ENCODE results near the gene TMEFF2.
"Not testable (repeated sequence)": the region's sequence is repeated elsewhere in the genome, so short reads cannot be mapped to it uniquely, and the experiment has no call there.

Gene TMEFF2

DNA sequence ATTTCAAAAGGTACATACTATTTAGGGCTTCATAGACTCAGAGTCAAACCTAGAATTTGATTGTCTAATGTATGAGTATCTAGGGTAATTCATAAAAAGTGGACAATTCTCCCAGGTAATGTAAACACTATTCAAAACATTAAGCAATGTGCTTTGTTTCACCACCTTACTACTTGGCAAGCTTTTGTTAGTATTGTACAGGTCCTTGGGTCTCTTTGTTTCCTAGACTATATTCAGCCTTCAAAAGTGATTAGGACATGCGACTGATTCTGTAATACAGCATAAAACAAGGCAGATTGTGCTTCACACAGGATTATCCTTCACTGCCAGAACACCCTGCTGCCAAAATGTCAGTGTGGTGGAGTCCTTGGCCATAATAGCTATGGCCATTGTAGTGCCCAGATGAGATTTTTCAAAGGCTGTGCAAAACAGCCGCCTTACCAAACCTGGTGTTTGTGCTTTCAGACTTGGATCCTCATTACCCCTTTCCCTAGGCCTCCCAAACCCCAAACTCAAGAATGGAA is 257.8 kb downstream of the TMEFF2 start:
- no peak for DNase-seq (ENCODE audit: low read depth in 2 of 2, low spot score in 1 of 2)

DNA sequence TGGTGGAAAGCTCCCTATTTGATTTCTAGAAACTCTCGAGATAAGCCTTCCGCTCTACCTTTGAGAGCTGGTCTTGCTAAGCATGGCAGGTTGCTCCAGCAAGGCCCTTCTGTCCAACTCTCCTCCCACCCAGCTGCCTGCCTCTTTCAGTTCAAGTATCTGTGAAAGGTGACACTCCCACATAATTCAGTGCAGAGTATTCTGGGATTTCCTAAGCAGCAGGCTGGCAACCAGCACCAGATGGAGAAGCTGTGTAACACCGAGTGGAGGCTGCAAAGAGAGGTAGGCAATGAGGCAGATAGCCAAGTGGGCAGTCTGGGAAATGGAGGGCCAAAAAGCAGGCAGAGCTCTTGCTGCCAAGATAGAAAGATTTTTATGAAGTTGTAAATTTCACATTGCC is 259.5 kb downstream of the TMEFF2 start:
- no peak for DNase-seq (ENCODE audit: low read depth in 2 of 2, low spot score in 1 of 2)

DNA sequence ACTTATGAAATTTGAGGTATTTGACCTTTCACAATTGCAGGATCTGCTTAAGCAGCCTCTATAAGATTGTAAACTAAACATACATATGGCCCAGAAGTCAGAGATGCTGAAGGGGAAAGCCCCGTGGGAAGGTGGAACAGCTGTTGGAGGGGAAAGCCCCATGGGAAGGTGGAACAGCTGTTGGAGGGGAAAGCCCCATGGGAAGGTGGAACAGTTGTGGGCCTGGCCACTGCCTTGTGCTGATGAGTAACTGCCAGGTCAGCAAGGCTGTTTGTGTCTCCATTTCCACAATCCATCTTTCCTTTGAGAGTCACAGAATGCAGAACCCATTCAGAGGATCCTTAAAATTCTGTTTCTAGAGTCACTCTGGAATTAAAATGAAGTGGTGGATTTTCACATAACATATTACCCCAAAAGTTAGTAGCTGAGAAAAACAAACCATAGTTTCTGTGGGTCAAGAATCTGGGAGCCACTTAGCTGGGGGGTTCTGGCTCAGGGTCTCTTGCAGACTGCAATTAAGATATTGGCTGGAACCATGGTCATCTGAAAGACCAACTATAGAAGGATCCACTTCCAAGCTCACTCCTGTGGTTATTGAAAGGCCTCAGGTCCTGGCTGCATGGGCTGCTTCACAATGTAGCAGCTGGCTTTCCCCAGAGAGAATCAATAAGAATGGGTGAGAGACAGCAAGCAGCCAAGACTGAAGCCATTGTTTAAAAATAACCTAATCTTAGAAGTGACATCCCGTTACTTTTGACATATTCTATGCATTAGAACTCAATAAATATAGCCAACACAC is 261.2 kb downstream of the TMEFF2 start:
- DNase-seq (ENCODE audit: low read depth in 2 of 2, low spot score in 1 of 2): no peak

DNA sequence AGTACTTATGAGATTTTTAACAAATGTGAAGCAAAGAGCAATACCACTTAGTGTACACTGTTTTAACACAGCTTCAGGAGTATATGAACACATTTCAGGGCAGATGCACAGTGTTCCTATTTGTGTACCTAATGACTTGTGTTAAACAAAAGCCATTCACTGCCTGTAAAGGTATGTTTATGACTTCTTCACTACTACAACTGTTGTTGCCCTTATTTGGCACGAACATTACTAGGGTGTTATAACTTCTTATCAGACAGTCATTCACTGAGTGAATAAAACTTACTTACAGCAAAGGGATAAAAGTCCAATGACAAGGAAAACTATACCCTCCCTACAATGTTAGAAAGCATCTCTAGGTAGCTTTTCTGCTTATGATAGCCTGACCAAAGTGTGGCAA is 262.4 kb downstream of the TMEFF2 start:
- no peak for DNase-seq (ENCODE audit: low read depth in 2 of 2, low spot score in 1 of 2)

DNA sequence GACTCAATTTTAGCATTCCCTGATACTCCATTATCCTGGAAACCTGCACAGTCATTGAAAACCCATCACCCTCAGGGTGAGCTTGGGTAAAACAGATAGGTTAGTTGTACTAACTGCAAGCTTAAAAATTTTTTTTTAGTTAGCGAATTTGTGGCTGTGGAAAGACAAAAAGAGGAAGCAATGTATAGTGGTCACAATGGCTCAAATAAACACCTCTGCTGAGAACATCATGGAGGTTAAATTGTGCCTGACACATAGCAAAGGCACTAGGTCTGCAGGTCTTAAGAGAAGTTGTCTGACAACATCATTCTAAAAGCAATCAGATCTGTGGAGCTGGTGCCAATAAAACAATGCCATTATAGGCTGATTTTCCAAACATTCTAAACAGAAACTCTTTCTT is 263.4 kb downstream of the TMEFF2 start:
- no peak for DNase-seq (ENCODE audit: low read depth in 2 of 2, low spot score in 1 of 2)

DNA sequence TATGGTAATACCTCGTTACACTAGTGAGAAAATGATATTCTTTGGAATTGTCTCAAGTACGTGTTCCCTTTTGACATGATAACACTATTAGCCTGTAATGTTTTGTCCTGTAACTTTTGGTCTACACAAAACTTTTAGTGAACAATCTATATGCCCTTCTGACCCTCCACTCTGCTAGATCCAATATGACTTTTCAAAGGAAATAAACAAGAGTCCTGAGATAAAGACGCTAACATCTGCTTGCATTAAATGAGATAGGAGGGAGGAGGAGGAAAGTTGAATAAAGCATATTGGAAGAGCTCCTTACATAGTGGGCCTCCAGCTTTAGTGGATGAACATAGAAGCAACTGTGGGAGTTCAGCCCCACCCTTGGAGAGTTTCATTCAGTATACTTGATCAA is 264.5 kb downstream of the TMEFF2 start:
- DNase-seq (ENCODE audit: low read depth in 2 of 2, low spot score in 1 of 2): no peak

DNA sequence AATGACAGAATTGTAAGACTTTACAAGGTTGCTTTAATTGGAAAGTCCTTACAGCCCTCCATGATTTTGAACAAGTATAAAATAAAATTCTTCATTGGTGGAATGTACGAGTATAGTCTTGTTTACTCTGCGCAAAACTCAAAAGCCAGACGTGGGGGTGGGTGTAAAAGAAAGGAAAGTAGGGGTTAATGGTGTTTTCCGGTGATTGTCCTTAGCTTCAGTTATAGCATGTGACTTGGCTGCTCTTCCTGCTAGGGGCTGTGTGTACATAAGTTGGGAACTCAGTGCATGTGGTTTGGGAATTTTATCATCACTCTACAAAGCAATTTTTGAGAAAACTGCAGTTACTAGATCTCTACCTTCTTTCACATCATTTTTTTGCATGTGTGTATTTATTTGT is 265.4 kb downstream of the TMEFF2 start:
- DNase-seq (ENCODE audit: low read depth in 2 of 2, low spot score in 1 of 2): no peak

DNA sequence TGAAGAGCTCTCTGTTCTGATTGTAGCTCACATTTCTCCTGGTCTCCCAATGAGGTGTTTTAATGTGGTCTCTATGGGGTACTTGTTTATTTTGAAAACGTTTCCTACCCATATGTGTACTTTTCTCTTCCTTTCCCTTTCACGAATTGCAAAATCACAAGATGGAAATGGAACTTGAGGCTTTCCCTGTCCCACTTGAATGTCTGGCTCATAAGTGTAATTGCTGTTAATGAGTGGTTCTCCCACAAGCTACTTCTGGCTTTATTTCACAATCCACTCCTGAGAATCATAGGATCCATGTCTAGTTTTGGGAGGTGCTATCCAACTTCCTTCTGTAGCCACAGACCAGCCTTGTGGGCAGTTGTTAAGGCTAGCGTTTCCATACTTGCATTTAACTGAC is 266.7 kb downstream of the TMEFF2 start:
- DNase-seq (ENCODE audit: low read depth in 2 of 2, low spot score in 1 of 2): no peak

DNA sequence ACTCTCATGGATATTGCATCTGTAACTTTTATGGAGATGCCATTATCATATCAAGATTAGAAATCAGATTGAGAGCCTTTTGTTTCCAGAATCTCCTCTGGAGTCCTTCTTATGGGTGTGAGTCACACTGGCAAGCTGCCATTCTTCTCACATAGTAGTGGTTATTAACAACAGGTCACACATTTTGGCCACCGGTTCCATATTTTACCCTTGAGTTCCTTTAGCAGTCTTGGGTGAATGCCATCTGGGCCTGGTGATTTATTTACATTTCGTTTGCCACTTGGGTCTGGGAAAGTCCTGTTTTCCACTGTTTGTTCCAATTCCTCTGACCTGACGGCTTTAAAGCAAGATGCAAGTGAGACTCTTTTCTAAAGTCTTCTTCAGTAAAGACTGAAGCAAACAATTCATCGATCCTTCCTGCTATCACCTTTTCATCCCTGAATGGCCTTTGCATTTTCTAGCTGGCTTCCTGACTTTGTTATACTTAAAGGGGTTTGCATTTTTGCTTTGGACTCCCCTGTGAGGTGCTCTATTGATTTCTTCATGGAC is 267.3 kb downstream of the TMEFF2 start:
- DNase-seq (ENCODE audit: low read depth in 2 of 2, low spot score in 1 of 2): no peak

DNA sequence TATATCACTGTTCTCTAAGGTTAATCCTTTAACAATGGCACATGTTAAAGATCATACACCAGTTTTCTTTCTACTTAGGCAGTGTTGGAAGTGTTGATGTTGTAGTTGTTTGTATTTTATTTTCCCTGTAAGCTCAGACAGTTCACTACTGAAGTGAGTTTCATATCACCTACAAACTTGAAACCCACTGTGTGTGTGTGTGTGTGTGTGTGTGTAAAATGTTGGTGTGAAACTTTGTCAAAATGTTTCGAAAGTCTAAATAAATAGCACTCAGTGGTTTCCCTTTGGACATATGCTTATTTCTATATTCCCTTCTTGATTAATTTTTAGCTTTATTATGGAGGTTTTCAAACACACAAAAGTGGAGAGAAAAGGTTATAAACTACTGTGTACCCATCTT is 268.1 kb downstream of the TMEFF2 start:
- no peak for DNase-seq (ENCODE audit: low read depth in 2 of 2, low spot score in 1 of 2)

DNA sequence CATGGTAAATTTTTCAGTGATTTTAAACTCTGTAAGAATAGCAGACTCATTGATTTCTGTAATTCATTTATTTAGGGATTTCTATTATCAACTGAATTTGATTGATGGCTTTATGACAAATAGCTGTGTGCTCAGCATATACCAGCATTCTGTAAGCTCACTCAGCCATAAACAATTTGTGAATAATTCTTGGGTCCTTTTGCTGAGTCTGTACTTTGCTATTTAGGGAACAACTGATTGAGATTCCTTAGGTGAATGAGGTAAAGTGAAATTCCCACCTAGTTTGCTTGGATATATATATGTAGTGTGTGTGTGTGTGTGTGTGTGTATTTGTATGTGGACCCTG is 271.1 kb downstream of the TMEFF2 start:
- no peak for DNase-seq (ENCODE audit: low read depth in 2 of 2, low spot score in 1 of 2)

DNA sequence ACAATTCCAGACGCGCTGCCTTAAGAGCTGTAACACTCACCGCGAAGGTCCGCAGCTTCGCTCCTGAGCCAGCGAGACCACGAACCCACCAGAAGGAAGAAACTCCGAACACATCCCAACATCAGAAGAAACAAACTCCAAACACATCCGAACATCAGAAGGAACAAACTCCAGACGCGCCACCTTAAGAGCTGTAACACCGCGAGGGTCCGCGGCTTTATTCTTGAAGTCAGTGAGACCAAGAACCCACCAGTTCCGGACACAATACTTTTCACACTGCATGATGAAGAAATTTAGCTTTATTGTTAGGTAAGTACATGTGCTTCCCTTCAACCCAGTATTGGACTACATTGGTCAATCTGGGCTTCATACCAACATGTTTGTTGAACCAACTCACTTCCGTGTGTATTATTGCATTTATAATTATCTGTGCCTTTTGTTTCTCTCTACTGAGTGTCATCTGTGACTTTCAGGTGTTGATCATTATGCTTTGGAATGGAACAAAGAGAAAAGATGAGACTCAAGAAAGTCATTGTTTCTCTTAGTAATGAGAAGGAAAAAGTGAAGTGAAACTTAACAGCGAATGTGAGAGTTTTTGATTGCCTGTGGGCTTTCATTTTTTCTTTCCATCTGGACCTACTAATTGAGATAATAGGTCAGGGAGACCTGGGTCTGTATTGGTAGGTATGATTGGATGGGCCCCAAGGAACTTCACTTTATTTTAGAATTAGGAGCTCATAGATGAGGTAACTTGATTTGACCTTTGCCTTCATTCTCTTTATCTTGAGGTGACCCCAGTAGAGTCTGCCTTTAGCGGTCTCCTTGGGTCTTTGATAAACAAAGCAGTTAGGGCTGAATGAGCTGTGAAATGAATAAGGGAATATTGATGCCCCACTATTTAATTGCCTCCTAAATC is 271.7 kb downstream of the TMEFF2 start:
- no peak for DNase-seq (ENCODE audit: low read depth in 2 of 2, low spot score in 1 of 2)

DNA sequence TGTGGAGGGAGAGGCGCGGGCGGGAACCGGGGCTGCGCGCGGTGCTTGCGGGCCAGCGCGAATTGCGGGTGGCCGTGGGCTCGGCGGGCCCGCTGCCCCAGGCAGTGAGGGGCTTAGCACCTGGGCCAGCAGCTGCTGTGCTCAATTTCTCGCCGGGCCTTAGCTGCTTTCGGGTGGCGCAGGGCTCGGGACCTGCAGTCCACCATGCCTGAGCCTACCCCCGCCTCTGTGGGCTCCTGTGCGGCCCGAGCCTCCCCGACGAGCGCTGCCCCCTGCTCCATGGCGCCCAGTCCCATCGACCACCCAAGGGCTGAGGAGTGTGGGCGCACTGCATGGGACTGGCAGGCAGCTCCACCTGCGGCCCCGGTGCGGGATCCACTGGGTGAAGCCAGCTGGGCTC is 273.1 kb downstream of the TMEFF2 start:
- not testable (repeated sequence) for DNase-seq (ENCODE audit: low read depth in 2 of 2, low spot score in 1 of 2)

DNA sequence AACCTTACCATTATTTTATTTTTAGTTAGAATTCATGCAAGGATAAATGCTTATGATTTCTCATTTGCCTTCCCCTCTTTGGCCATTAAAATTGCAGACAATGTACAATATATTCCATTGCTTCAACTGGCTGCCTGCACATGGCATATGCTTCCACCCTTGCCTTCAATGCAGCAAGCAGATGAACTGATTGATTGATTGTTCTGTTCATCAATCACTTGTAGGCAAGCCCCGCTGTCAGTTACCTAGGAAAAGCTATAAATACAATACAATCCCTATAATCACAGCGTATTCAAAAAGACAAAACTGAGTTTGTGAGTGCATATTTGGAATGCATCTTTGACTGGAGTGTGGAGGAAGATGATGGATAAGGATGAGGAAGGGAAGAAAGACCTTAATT is 274.2 kb downstream of the TMEFF2 start:
- no peak for DNase-seq (ENCODE audit: low read depth in 2 of 2, low spot score in 1 of 2)

DNA sequence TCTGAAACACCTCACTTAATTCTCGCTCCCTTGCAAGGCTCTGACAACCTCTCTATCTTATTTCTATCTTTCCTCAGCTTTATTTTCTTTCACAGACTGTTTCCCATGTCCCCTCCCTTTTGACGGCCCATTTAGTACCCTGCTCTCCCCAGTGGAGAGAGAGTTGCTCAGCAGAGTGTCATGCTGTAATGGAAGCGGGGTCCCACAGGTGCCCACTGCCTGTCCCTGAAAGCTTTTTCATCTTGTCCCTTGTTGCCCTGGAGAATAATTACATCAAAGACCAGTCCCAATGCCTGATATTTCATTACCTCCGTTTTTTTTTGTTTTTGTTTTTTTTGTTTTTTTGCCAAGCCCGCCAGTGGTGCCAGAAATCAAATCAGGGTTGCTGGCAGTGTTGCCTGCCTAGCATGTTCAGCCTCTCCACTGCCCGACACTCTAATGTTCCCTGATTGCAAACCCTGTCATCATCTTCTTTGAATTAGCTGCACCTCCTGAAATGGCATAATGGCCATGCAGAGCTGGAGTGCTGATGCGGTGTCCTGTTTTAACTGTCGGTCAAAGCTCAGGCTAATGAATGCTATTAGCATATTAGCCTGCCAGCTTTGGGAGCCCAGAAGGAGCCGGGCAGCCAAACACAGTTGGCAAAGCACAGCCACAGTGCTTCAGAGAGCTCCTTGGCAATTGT is 276.6 kb downstream of the TMEFF2 start:
- DNase-seq (ENCODE audit: low read depth in 2 of 2, low spot score in 1 of 2): no peak

DNA sequence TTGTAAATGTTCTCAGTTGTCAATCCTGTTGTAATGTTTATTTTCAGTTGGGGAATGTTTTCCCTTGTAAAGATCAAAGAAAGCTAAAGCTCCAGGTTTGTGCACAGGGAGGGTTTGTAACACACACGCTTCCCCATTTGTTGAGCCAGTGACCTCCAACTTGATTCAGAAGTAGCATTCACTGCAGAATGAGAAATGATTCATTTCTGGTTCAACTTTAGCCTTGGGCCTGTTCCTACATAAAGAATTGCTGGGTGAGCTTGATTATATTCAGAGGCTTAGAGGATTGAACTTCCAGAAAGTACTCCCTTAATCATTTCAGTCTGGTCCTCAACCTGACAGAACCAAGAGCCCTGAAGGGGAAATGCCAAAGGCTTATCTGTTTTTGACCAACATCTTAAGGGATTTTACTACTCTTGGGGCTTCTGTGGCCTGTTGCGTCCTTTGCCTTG is 277.3 kb downstream of the TMEFF2 start:
- no peak for DNase-seq (ENCODE audit: low read depth in 2 of 2, low spot score in 1 of 2)

DNA sequence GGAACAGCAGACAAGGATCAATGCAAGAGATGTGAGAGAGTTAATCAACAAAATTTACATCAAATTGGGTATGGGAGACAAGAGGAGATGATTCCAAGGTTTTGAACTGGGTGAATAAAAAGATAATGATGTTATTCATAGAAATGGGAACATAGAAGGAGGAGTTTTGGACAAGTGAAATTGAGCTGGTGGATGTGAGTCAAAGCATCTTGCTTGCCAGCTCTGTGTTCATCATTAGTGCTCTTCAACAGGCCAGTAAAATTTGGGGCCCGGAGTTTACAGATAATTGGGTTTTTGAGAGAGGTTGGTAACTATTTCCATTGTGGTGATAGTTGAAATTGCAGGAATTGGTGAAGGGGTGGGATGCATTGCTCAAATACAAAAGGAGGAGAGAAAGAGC is 277.9 kb downstream of the TMEFF2 start:
- DNase-seq (ENCODE audit: low read depth in 2 of 2, low spot score in 1 of 2): no peak

DNA sequence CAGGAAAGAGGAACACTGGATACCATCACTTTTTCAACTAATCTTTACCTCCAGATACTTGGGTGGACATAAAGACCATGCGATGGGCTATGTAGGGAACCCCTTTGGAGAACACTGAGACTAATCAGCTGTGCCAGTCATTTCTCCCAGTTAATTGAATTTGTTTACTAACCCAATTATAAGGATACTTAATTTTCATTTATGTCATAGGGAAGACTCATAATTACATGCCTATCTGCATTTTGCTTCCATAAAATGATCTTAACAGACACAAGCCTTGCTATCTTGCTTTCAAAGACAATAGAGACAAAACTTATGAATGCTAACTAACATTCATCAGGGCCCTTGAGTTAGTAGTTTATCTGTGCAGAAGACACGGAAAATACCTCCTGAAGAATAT is 279.0 kb downstream of the TMEFF2 start:
- no peak for DNase-seq (ENCODE audit: low read depth in 2 of 2, low spot score in 1 of 2)

DNA sequence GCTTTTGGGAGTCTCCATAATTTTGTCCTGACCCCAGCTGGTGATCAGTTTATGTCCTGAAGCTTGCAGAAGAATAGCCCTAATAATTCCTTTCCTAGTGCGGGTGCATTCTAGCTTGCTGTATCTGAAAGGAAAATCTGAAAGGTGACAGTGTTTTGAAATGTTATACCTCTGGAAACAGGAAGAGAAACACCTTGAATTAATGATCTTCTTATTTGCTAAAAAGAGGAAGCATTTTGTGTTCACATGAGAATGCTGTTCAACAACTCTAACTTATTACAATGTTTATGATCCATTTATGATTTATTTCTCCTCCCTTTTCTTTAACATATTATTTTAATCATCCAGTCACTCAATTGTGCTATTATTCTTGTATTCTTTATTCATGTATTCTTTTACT is 280.9 kb downstream of the TMEFF2 start:
- no peak for DNase-seq (ENCODE audit: low read depth in 2 of 2, low spot score in 1 of 2)

DNA sequence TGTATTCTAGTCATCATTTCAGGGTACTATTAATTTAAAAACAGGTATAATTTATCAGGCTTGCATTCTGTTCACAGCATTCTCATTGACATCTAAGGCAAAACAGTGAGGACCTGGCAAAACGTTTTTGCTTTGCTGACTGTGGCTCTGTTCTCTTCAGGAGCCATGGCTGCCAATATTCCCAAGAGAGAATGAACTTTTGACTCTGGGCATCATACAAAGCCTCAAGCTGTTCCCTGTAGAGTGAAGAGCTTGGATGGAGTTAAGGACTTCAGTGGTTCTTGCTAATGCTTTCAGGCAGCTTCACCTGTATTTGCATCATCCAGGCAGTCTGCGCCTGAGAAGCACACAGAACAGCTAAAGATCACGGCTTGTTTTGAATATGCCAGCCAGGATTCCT is 282.0 kb downstream of the TMEFF2 start:
- no peak for DNase-seq (ENCODE audit: low read depth in 2 of 2, low spot score in 1 of 2)

DNA sequence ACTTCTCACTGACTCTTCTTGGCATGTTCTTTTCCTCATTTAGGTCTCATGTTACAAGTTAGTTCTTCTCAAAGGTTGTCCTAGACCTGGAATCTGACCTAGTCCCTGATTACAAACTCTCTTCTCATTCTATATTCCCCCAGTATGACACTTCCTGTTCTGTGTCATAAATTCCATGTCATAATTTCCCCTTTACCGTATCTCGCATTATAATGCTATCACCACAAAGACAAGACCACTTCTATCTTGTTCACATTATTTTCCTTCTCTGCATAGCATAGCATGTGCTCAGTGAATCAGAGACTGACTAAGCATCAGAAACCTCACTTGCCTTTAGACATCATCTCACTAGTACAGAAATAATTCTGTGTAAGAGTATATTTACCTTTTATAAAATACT is 284.2 kb downstream of the TMEFF2 start:
- no peak for DNase-seq (ENCODE audit: low read depth in 2 of 2, low spot score in 1 of 2)

Measured in stimulated activated CD8-positive, alpha-beta memory T cell treated with anti-CD3 and anti-CD28 coated beads, Interleukin-4, amount 100 ng/mL, for 4 hours (primary cell).